Inflammatory macrophage treated with lipopolysaccharide for 1 hour (primary cell): Measurements from ENCODE around the gene CHST4.
"Not testable (repeated sequence)": the region's sequence is repeated elsewhere in the genome, so short reads cannot be mapped to it uniquely, and the experiment has no call there.

Experiments used
- DNase-seq, 2 donors: peaks; one replicate each; pipeline ENCODE4 v3.0.0-alpha.2; 2020 to 2022

Gene CHST4

GRCh38 chr16:71524566-71525553 is 1.4 kb upstream of the CHST4 start:
- no peak for DNase-seq

- no peak for DNase-seq
Observed at GRCh38 chr16:71528257-71528656, 2.0 kb downstream of the CHST4 start.

GRCh38 chr16:71528863-71529262 is 2.6 kb downstream of the CHST4 start:
- no peak for DNase-seq

- peak in 1 of 2 donors; percentile 51 for DNase-seq
Observed at GRCh38 chr16:71532366-71532765, 6.1 kb downstream of the CHST4 start.

GRCh38 chr16:71536752-71537499 is 10.7 kb downstream of the CHST4 start:
- DNase-seq, result no peak

- DNase-seq, result peak; percentile 25 to 41
Observed at GRCh38 chr16:71537643-71538042, 11.4 kb downstream of the CHST4 start.

- peak; percentile 73 to 75 for DNase-seq
Observed at GRCh38 chr16:71542377-71542776, 16.2 kb downstream of the CHST4 start.

GRCh38 chr16:71547168-71547567 is 20.9 kb downstream of the CHST4 start:
- no peak for DNase-seq

GRCh38 chr16:71552698-71553503 is 26.7 kb downstream of the CHST4 start:
- no peak for DNase-seq

- DNase-seq, result peak; percentile 44 to 56
Observed at GRCh38 chr16:71555230-71555891, 29.1 kb downstream of the CHST4 start.

GRCh38 chr16:71557299-71557698 is 31.1 kb downstream of the CHST4 start:
- no peak for DNase-seq

- DNase-seq, result no peak
Observed at GRCh38 chr16:71557954-71558582, 31.8 kb downstream of the CHST4 start.

- DNase-seq, result no peak
Observed at GRCh38 chr16:71559855-71560254, 33.6 kb downstream of the CHST4 start.

GRCh38 chr16:71561886-71562285 is 35.7 kb downstream of the CHST4 start:
- DNase-seq, result not testable (repeated sequence)

GRCh38 chr16:71562552-71562951 is 36.3 kb downstream of the CHST4 start:
- no peak for DNase-seq

- peak; percentile 55 to 61 for DNase-seq
Observed at GRCh38 chr16:71564335-71564967, 38.2 kb downstream of the CHST4 start.

- peak; percentile 34 to 46 for DNase-seq
Observed at GRCh38 chr16:71565812-71566700, 39.8 kb downstream of the CHST4 start.

- no peak for DNase-seq
Observed at GRCh38 chr16:71567931-71568330, 41.7 kb downstream of the CHST4 start.

- no peak for DNase-seq
Observed at GRCh38 chr16:71568551-71568950, 42.3 kb downstream of the CHST4 start.

GRCh38 chr16:71569621-71570020 is 43.4 kb downstream of the CHST4 start:
- DNase-seq, result no peak
